Choroid plexus epithelial cell (primary cell): ENCODE measurements around the gene RAPGEF5.

Experiments used
- DNase-seq: peaks from one replicate; pipeline ENCODE4 v3.0.0-alpha.2; 2010; ENCODE audit warnings: low read depth
- H3K4me3 ChIP-seq: 2 replicates; pipeline ENCODE4 v1.5.1; 2011; ENCODE audit warnings: low read depth, mild to moderate bottlenecking, control low read depth, low read length, moderate library complexity
- TF ChIP-seq, protein P1 (sequence below): conservative IDR thresholded peaks from 2 replicates; pipeline ENCODE4 v1.5.1; 2011; ENCODE audit warnings: low read depth, mild to moderate bottlenecking, control low read depth, inconsistent platforms, low read length, moderate library complexity

RAPGEF5 gene

DNA sequence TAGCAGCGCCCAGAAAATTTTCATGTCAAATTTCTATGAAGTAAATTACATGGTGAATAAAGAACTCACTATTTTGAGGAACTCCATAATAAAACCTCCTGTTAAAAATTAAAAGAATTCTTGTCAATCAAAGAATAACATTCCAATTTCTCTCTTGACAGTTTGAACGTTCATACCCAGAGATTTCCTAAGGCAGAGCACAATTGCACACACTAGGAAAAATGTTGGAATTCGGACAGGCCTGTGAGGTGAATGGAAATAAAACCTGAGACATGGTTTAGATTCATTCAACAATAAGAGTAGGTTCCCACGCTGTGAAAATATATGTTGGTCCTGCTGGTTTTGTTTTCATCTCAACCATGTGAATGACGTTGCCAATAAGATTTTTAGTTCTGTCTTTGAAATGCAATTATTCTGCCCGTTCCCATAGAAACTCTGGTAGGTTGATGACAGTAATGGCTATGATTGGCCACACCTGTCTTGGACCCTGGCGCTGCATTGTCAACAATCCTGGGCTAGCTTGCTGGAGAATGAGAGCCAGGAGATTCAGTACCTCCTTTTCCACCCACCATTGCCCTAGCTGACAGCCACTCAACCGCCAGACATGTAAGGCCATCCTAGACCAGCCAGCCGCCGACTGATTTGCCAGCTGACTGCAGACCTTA is 43.3 kb upstream of the RAPGEF5 start:
- no peak for DNase-seq
- TF ChIP-seq, protein P1, sequence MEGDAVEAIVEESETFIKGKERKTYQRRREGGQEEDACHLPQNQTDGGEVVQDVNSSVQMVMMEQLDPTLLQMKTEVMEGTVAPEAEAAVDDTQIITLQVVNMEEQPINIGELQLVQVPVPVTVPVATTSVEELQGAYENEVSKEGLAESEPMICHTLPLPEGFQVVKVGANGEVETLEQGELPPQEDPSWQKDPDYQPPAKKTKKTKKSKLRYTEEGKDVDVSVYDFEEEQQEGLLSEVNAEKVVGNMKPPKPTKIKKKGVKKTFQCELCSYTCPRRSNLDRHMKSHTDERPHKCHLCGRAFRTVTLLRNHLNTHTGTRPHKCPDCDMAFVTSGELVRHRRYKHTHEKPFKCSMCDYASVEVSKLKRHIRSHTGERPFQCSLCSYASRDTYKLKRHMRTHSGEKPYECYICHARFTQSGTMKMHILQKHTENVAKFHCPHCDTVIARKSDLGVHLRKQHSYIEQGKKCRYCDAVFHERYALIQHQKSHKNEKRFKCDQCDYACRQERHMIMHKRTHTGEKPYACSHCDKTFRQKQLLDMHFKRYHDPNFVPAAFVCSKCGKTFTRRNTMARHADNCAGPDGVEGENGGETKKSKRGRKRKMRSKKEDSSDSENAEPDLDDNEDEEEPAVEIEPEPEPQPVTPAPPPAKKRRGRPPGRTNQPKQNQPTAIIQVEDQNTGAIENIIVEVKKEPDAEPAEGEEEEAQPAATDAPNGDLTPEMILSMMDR: no peak
- H3K4me3 ChIP-seq: no peak overlapping the region

DNA sequence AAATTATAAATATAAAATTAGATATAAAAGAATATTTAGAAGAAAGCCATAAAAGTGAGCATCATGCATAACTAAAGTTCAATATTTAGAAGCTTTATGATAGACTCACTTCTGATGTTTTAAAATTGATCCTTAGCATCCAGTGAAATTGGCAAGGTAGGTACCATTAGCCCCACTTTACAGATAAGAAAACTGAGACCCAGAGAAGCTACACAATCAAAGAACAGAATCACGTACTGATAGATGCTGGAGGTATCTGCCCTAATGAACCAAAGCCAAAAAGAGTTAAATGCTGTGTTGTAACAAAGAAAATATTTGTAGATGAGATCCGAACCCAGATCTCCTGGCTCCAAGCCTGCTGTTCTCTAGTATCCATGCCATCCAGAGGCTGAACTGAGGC is 42.6 kb upstream of the RAPGEF5 start:
- no peak overlapping the region for H3K4me3 ChIP-seq
- TF ChIP-seq, protein P1: no peak
- no peak for DNase-seq

GRCh38 chr7:22399091-22399490 is 42.1 kb upstream of the RAPGEF5 start:
- TF ChIP-seq, protein P1: no peak
- DNase-seq: no peak
- no peak overlapping the region for H3K4me3 ChIP-seq

DNA sequence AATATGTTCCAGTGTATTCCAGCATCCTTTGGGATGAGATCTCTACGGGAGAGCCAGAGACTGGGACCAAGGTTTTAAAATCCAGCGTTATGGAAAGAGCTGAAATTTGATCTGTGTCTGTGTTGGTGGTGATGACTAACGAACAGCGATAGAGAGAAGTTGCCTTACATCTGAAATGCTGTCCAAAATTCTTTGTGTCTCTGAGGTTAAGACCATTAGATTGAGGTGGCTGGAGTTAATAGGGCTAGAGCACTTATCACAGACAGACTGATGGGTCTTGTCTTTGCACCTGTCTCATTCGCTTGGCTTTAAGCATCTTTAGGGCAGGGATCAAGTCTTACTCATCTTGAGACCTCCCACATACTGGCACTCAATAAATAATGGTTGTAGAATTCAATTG is 41.0 kb upstream of the RAPGEF5 start:
- DNase-seq: no peak
- H3K4me3 ChIP-seq: no peak overlapping the region
- TF ChIP-seq, protein P1: no peak

DNA sequence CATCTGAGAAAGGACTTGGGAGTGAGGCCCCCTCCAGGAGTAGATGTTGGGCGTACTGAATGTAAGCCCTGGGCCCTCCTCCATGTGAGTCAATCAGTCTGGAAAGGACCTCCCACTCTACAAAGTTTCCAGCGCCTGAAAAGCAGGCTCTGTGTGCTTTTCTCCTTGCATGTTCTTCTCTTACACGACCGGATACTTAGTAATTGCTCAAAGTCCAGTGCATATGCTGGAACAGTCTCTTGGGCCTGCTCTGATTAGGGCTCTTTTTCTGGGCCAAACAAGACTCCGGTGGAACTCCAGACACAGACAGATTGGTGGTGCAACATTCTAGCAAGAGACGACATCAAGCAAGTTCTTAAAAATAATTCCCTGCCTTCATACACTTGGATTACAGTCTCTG is 38.3 kb upstream of the RAPGEF5 start:
- no peak overlapping the region for H3K4me3 ChIP-seq

GRCh38 chr7:22394739-22395138 is 37.8 kb upstream of the RAPGEF5 start:
- TF ChIP-seq, protein P1: no peak
- no peak for DNase-seq
- H3K4me3 ChIP-seq: no peak overlapping the region

More for the DNA sequence above, 38.3 kb upstream of the RAPGEF5 start:
- no peak for DNase-seq
- TF ChIP-seq, protein P1: no peak
